IMR-90 (cell line): Measurements from ENCODE around the gene SFSWAP. TPM values are rescaled to one million over a fixed set of nuclear protein-coding genes. Genes with fewer than 3 reads are reported as not detected.

Source experiments
- ATAC-seq: fragments of 200-7000 bp; cut with Tn5 transposase; 2 replicates; pipeline ENCODE4 v1.9.1; 2020; ENCODE audit warnings: low read depth, mild to moderate bottlenecking, moderate library complexity
- BruUV-seq: library from RNA; stranded (reverse); fragments of 400-500 nt; replicated peaks from 2 replicates; lab custom pipeline; 2021; lab: Mats Ljungman, UMichigan
- CTCF ChIA-PET: fragments of 300-600 bp; formaldehyde crosslinking; extraction: SDS; loops from one replicate; lab custom pipeline; 2021; ENCODE audit warnings: antibody characterized with exemption; lab: Yijun Ruan, JAX
- POLR2A ChIA-PET: fragments of 300-600 bp; sonication (Branson Sonifier 250); formaldehyde crosslinking; loops from one replicate; lab custom pipeline; 2022; ENCODE audit warnings: antibody characterized with exemption; ENCODE audit not compliant: unreplicated experiment; lab: Charles Lee
- DNase-seq: peaks from one replicate; pipeline ENCODE4 v3.0.0; 2013
- H2AFZ ChIP-seq: replicated peaks from 2 replicates; pipeline ENCODE3; 2013; ENCODE audit warnings: low read length, mild to moderate bottlenecking; ENCODE audit not compliant: poor library complexity
- H2AK5ac ChIP-seq: 2 replicates; pipeline ENCODE4 v1.6.1; 2013; ENCODE audit warnings: low read depth, low read length, inconsistent platforms
- H2AK9ac ChIP-seq: replicated peaks from 2 replicates; pipeline ENCODE3; 2013; ENCODE audit warnings: mild to moderate bottlenecking, low read depth, low read length, moderate library complexity; ENCODE audit not compliant: poor library complexity
- H2BK120ac ChIP-seq: 2 replicates; pipeline ENCODE4 v1.6.1; 2013; ENCODE audit warnings: low read depth, low read length, inconsistent platforms
- H2BK15ac ChIP-seq: 3 replicates; pipeline ENCODE4 v1.6.1; 2013; ENCODE audit warnings: low read depth, low read length, inconsistent platforms
- H2BK20ac ChIP-seq: 2 replicates; pipeline ENCODE4 v1.6.1; 2013; ENCODE audit warnings: low read depth, mild to moderate bottlenecking, inconsistent platforms, low read length, moderate library complexity
- H2BK5ac ChIP-seq: 2 replicates; pipeline ENCODE4 v1.6.1; 2013; ENCODE audit warnings: mild to moderate bottlenecking, low read depth, low read length, inconsistent platforms; ENCODE audit not compliant: poor library complexity, severe bottlenecking
- H3K14ac ChIP-seq: replicated peaks from 2 replicates; pipeline ENCODE4 v1.6.1; 2013; ENCODE audit warnings: low read depth, low read length, inconsistent platforms
- H3K18ac ChIP-seq: 2 replicates; pipeline ENCODE4 v1.6.1; 2013; ENCODE audit warnings: low read depth, low read length, control low read depth
- H3K23ac ChIP-seq: 2 replicates; pipeline ENCODE4 v1.6.1; 2013; ENCODE audit warnings: low read depth, low read length, inconsistent platforms
- H3K27ac ChIP-seq: 2 replicates; pipeline ENCODE4 v1.5.1; 2013; ENCODE audit warnings: mild to moderate bottlenecking, control low read depth, low read length; ENCODE audit not compliant: insufficient read depth
- H3K27me3 ChIP-seq: 2 replicates; pipeline ENCODE4 v1.6.1; 2013; ENCODE audit warnings: low read length; ENCODE audit not compliant: control insufficient read depth, insufficient read depth
- H3K36me3 ChIP-seq: 2 replicates; pipeline ENCODE4 v1.6.1; 2013; ENCODE audit warnings: low read length, mixed read lengths; ENCODE audit not compliant: control insufficient read depth, insufficient read depth
- H3K4ac ChIP-seq: 2 replicates; pipeline ENCODE4 v1.6.1; 2013; ENCODE audit warnings: low read depth, low read length, inconsistent platforms
- H3K4me1 ChIP-seq: 2 replicates; pipeline ENCODE4 v1.6.1; 2013; ENCODE audit warnings: low read length, mixed read lengths; ENCODE audit not compliant: control insufficient read depth, insufficient read depth
- H3K4me2 ChIP-seq: 2 replicates; pipeline ENCODE4 v1.6.1; 2013; ENCODE audit warnings: low read depth, mild to moderate bottlenecking, control low read depth, low read length, moderate library complexity
- H3K4me3 ChIP-seq: 2 replicates; pipeline ENCODE4 v1.5.1; 2013; ENCODE audit warnings: low read depth, mild to moderate bottlenecking, control low read depth, low read length, moderate library complexity; ENCODE audit not compliant: insufficient read depth
- H3K56ac ChIP-seq: 2 replicates; pipeline ENCODE4 v1.6.1; 2013; ENCODE audit warnings: low read length, inconsistent platforms; ENCODE audit not compliant: insufficient read depth; ENCODE audit errors: extremely low read depth
- H3K79me1 ChIP-seq, 2 experiments: 2 replicates each; pipeline ENCODE4 v1.6.1; 2013; ENCODE audit warnings: low read length in 2 of 2, inconsistent platforms in 1 of 2, low read depth in 1 of 2
- H3K9ac ChIP-seq: 2 replicates; pipeline ENCODE4 v1.6.1; 2013; ENCODE audit warnings: low read depth, low read length, control low read depth
- H3K9me1 ChIP-seq: 2 replicates; pipeline ENCODE4 v1.6.1; 2013; ENCODE audit warnings: low read length, inconsistent platforms; ENCODE audit not compliant: insufficient read depth
- H3K9me3 ChIP-seq: 2 replicates; pipeline ENCODE4 v1.6.1; 2013; ENCODE audit warnings: low read length; ENCODE audit not compliant: control insufficient read depth, insufficient read depth
- H4K20me1 ChIP-seq: 2 replicates; pipeline ENCODE4 v1.6.1; 2013; ENCODE audit warnings: low read length, inconsistent platforms; ENCODE audit not compliant: insufficient read depth
- H4K5ac ChIP-seq: 2 replicates; pipeline ENCODE4 v1.6.1; 2013; ENCODE audit warnings: mild to moderate bottlenecking, low read depth, low read length, control low read depth
- H4K8ac ChIP-seq, 2 experiments: 2 replicates each; pipeline ENCODE4 v1.6.1; 2013; ENCODE audit warnings: low read depth in 2 of 2, low read length in 2 of 2, control low read depth in 1 of 2, inconsistent platforms in 1 of 2
- H4K91ac ChIP-seq: 2 replicates; pipeline ENCODE4 v1.6.1; 2013; ENCODE audit warnings: low read depth, low read length, inconsistent platforms; ENCODE audit not compliant: insufficient read depth
- BHLHE40 ChIP-seq: fragments of 150-350 bp; IDR thresholded peaks from 2 replicates; pipeline ENCODE4 v1.6.1; 2016; ENCODE audit warnings: mild to moderate bottlenecking, low read depth, low read length
- CEBPB ChIP-seq: IDR thresholded peaks from 2 replicates; pipeline ENCODE4 v1.6.1; 2012; ENCODE audit warnings: low read depth, low read length, improper control_type of control experiment
- CHD1 ChIP-seq: IDR thresholded peaks from 2 replicates; pipeline ENCODE4 v1.6.1; 2012; ENCODE audit warnings: low read depth, low read length, improper control_type of control experiment
- ELK1 ChIP-seq: fragments of 150-350 bp; IDR thresholded peaks from 2 replicates; pipeline ENCODE4 v1.6.1; 2016; ENCODE audit warnings: low read depth, mild to moderate bottlenecking, low read length, moderate library complexity, borderline replicate concordance
- FOS ChIP-seq: fragments of 150-350 bp; IDR thresholded peaks from 2 replicates; pipeline ENCODE4 v1.6.1; 2016; ENCODE audit warnings: low read depth, low read length
- MAFK ChIP-seq: IDR thresholded peaks from 2 replicates; pipeline ENCODE4 v1.6.1; 2012; ENCODE audit warnings: low read depth, low read length, improper control_type of control experiment
- MAZ ChIP-seq: IDR thresholded peaks from 2 replicates; pipeline ENCODE4 v1.6.1; 2012; ENCODE audit warnings: low read depth, mild to moderate bottlenecking, low read length, improper control_type of control experiment, moderate library complexity, borderline replicate concordance
- MXI1 ChIP-seq: IDR thresholded peaks from 2 replicates; pipeline ENCODE4 v1.6.1; 2012; ENCODE audit warnings: low read depth, mild to moderate bottlenecking, low read length, moderate library complexity, borderline replicate concordance
- NFE2L2 ChIP-seq: fragments of 150-350 bp; IDR thresholded peaks from 2 replicates; pipeline ENCODE4 v1.6.1; 2016; ENCODE audit warnings: low read depth, mild to moderate bottlenecking, low read length
- POLR2A ChIP-seq: IDR thresholded peaks from 2 replicates; pipeline ENCODE4 v1.6.1; 2012; ENCODE audit warnings: mild to moderate bottlenecking, low read depth, low read length
- RAD21 ChIP-seq: IDR thresholded peaks from 2 replicates; pipeline ENCODE4 v1.6.1; 2012; ENCODE audit warnings: low read length, improper control_type of control experiment
- RCOR1 ChIP-seq: IDR thresholded peaks from 2 replicates; pipeline ENCODE4 v1.6.1; 2012; ENCODE audit warnings: mild to moderate bottlenecking, low read length, improper control_type of control experiment; ENCODE audit not compliant: insufficient replicate concordance
- RFX5 ChIP-seq: IDR thresholded peaks from 2 replicates; pipeline ENCODE4 v1.8.0; 2012; ENCODE audit warnings: low read depth, mild to moderate bottlenecking, low read length, moderate library complexity
- SMC3 ChIP-seq: fragments of 150-350 bp; IDR thresholded peaks from 2 replicates; pipeline ENCODE4 v1.6.1; 2016; ENCODE audit warnings: low read depth, mild to moderate bottlenecking, antibody characterized with exemption, low read length, moderate library complexity
- WGBS, 2 experiments: methylation state at CpG; one replicate each; pipeline versions ENCODE4 v1.1.5 to v1.1.7; 2013; ENCODE audit warnings: missing lambda C conversion rate in 2 of 2; ENCODE audit not compliant: insufficient read length in 1 of 2; ENCODE audit errors: extremely low coverage in 2 of 2; 5-methylcytosine and 5-hydroxymethylcytosine counted together
- dilution Hi-C: fragments of 300-500 bp; cut with HindIII; formaldehyde crosslinking; loops from one replicate; pipeline ENCODE4 v1.14.3; 2018; ENCODE audit warnings: low sequenced_read_pairs; ENCODE audit not compliant: unreplicated experiment
- in situ Hi-C: fragments of 300-500 bp; cut with MboI; formaldehyde crosslinking; loops from 3 replicates; pipeline ENCODE4 v1.14.3; 2019; ENCODE audit warnings: low sequenced_read_pairs, inconsistent platforms, mixed read lengths
- intact Hi-C: fragments of 100-400 bp; cut with micrococcal nuclease; formaldehyde crosslinking; loops from 2 replicates; pipeline ENCODE4 v1.10.0; 2022
- polyA plus RNA-seq, 3 experiments: library from polyadenylated mRNA; depleted of rRNA; stranded (reverse); fragments of >200 nt; gene quantifications; 2 replicates each; pipeline ENCODE4 v1.2.3, GENCODE V29; 2012; ENCODE audit warnings: low replicate concordance in 1 of 3
- total RNA-seq: library from RNA; depleted of rRNA; stranded (reverse); fragments of >200 nt; gene quantifications from 2 replicates; pipeline ENCODE4 v1.2.3, GENCODE V29; 2012
- TF ChIP-seq, protein P1 (sequence below): conservative IDR thresholded peaks from 2 replicates; pipeline ENCODE4 v1.5.1; 2012; ENCODE audit warnings: mild to moderate bottlenecking, low read depth, low read length, improper control_type of control experiment
- TF ChIP-seq, protein P2 (sequence below): fragments of 150-350 bp; IDR thresholded peaks from 2 replicates; pipeline ENCODE4 v1.6.1; 2017; ENCODE audit warnings: mild to moderate bottlenecking, antibody characterized with exemption, low read length, low read depth

The SFSWAP gene
- total and polyA plus RNA-seq, 2 of the 4 experiments (the other 2 are of a cell fraction) = 19.7 to 22.4 TPM

- H4K5ac ChIP-seq = no peak overlapping the region
- H3K4ac ChIP-seq = no peak overlapping the region
- no peak overlapping the region for H2BK15ac ChIP-seq
- no peak overlapping the region for H3K4me2 ChIP-seq
- no peak overlapping the region for H3K9ac ChIP-seq
- H3K4me1 ChIP-seq = no peaks in the 10 kb centered on the region
- H4K8ac ChIP-seq = no peak overlapping the region
- DNase-seq (no peak), ATAC-seq (no peak)
- intact Hi-C loops (no loop called here), dilution Hi-C loops (no loop called here), in situ Hi-C loops (no loop called here)
- no TSS peak for BruUV-seq
- no peak overlapping the region for H2BK120ac ChIP-seq
- H3K36me3 ChIP-seq = peaks cover 40% of the 10 kb centered on the region
- no peaks in the 10 kb centered on the region for H4K20me1 ChIP-seq
- H3K9me3 ChIP-seq = no peaks in the 10 kb centered on the region
- H2AK5ac ChIP-seq = no peak overlapping the region
- POLR2A ChIA-PET = no interaction called here
- H3K56ac ChIP-seq = no peak overlapping the region
- no peak overlapping the region for H2BK5ac ChIP-seq
- H3K18ac ChIP-seq = no peak overlapping the region
- peaks cover 5 to 11% of the 10 kb centered on the region in 2 experiments; a peak in 2 of 4 replicates for H3K79me1 ChIP-seq
- H2AFZ ChIP-seq = no peak overlapping the region
- no peak overlapping the region for H3K14ac ChIP-seq
- H3K4me3 ChIP-seq = no peak overlapping the region
- 89% methylated on average over 8 of the region's 14 CpGs; no CpG with 5 or more reads in 1 of the 2 experiments for WGBS, 2 experiments
- TF ChIP-seq CHD1 (no peak), CEBPB (no peak), RCOR1 (no peak), MAZ (no peak), MXI1 (no peak), FOS (no peak), BHLHE40 (no peak), RFX5 (no peak), RAD21 (no peak), NFE2L2 (no peak), SMC3 (no peak), ELK1 (no peak), POLR2A (no peak), MAFK (no peak)
- TF ChIP-seq, protein P1, sequence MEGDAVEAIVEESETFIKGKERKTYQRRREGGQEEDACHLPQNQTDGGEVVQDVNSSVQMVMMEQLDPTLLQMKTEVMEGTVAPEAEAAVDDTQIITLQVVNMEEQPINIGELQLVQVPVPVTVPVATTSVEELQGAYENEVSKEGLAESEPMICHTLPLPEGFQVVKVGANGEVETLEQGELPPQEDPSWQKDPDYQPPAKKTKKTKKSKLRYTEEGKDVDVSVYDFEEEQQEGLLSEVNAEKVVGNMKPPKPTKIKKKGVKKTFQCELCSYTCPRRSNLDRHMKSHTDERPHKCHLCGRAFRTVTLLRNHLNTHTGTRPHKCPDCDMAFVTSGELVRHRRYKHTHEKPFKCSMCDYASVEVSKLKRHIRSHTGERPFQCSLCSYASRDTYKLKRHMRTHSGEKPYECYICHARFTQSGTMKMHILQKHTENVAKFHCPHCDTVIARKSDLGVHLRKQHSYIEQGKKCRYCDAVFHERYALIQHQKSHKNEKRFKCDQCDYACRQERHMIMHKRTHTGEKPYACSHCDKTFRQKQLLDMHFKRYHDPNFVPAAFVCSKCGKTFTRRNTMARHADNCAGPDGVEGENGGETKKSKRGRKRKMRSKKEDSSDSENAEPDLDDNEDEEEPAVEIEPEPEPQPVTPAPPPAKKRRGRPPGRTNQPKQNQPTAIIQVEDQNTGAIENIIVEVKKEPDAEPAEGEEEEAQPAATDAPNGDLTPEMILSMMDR = no peak
- TF ChIP-seq, protein P2, sequence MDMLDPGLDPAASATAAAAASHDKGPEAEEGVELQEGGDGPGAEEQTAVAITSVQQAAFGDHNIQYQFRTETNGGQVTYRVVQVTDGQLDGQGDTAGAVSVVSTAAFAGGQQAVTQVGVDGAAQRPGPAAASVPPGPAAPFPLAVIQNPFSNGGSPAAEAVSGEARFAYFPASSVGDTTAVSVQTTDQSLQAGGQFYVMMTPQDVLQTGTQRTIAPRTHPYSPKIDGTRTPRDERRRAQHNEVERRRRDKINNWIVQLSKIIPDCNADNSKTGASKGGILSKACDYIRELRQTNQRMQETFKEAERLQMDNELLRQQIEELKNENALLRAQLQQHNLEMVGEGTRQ = no peak
- H4K91ac ChIP-seq = no peak overlapping the region
- H3K23ac ChIP-seq = no peak overlapping the region
- H3K9me1 ChIP-seq = peaks cover 5% of the 10 kb centered on the region; the same call in 1 of the 2 replicates
- CTCF ChIA-PET = no interaction called here
- H3K27me3 ChIP-seq = no peaks in the 10 kb centered on the region
- no peak overlapping the region for H3K27ac ChIP-seq
- H2AK9ac ChIP-seq = no peak overlapping the region
- no peak overlapping the region for H2BK20ac ChIP-seq
These were observed 84.2 kb downstream of the SFSWAP start for GRCh38 chr12:131795064-131795463.
